Endothelial cell (in vitro differentiated cells): ENCODE data around the gene PRR16. TPM values are rescaled to one million over a fixed set of nuclear protein-coding genes. Genes with fewer than 3 reads are reported as not detected.
A peak's percentile ranks its signal among the peaks of the same experiment; 100 is the strongest.

Source experiments
- DNase-seq: peaks from one replicate; pipeline ENCODE4 v3.0.0; 2021; ENCODE audit warnings: low spot score
- H3K27ac Mint-ChIP-seq: one replicate; pipeline ENCODE4 v1.8.0; 2021; ENCODE audit warnings: mixed read lengths, inconsistent platforms; ENCODE audit not compliant: unreplicated experiment
- H3K27me3 Mint-ChIP-seq: one replicate; pipeline ENCODE4 v1.8.0; 2021; ENCODE audit warnings: mild to moderate bottlenecking, moderate library complexity, mixed read lengths, inconsistent platforms; ENCODE audit not compliant: unreplicated experiment
- H3K36me3 Mint-ChIP-seq: one replicate; pipeline ENCODE4 v1.8.0; 2021; ENCODE audit warnings: mild to moderate bottlenecking, low read depth, mixed read lengths, inconsistent platforms; ENCODE audit not compliant: unreplicated experiment
- H3K4me1 Mint-ChIP-seq: one replicate; pipeline ENCODE4 v1.8.0; 2021; ENCODE audit warnings: mild to moderate bottlenecking, mixed read lengths, inconsistent platforms; ENCODE audit not compliant: unreplicated experiment
- H3K4me3 Mint-ChIP-seq: one replicate; pipeline ENCODE4 v1.8.0; 2021; ENCODE audit warnings: mild to moderate bottlenecking, mixed read lengths, inconsistent platforms; ENCODE audit not compliant: unreplicated experiment
- H3K9me3 Mint-ChIP-seq: one replicate; pipeline ENCODE4 v1.8.0; 2021; ENCODE audit warnings: mixed read lengths, inconsistent platforms; ENCODE audit not compliant: unreplicated experiment
- total RNA-seq: library from RNA; stranded (reverse); fragmentation: NEBNext Ultra II Directional; extraction: Animal tissue kit (Norgen Biotek cat#: 25700); gene quantifications from one replicate; pipeline ENCODE4 v1.2.1, GENCODE V29; 2021; ENCODE audit not compliant: unreplicated experiment
- TF ChIP-seq, protein P1 (sequence below): fragments of 200-600 bp; sonication (generic); IDR thresholded peaks from one replicate; pipeline ENCODE4 v1.5.0; 2021; ENCODE audit warnings: antibody characterized with exemption; ENCODE audit not compliant: unreplicated experiment

PRR16 gene
- total RNA-seq, 1 donor from 2014 or later, result not detected

DNA sequence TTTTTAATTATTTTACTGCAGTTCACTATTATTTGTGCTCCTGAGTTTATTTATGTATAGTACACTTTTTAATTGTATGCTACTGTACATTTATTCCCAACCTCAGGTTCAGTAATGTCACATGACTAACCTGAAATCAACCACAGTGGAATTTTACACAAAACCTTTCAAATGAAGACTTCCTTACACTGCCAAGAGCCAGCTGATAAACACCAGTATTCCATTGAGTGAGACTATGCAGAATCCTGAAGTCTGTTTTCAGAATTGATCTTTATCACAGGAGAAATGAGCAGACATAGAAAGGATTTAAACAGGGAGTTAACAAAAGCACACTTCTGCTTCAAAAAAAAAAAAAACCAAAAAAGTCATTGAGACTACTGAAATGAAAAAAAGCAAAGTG lies 219.5 kb downstream of the PRR16 start:
- Mint-ChIP-seq H3K27me3 (no peaks in the 10 kb centered on the region), H3K36me3 (no peaks in the 10 kb centered on the region), H3K9me3 (no peaks in the 10 kb centered on the region), H3K4me3 (no peak overlapping the region), H3K4me1 (peaks cover 12% of the 10 kb centered on the region), H3K27ac (no peak overlapping the region)
- TF ChIP-seq, protein P1, sequence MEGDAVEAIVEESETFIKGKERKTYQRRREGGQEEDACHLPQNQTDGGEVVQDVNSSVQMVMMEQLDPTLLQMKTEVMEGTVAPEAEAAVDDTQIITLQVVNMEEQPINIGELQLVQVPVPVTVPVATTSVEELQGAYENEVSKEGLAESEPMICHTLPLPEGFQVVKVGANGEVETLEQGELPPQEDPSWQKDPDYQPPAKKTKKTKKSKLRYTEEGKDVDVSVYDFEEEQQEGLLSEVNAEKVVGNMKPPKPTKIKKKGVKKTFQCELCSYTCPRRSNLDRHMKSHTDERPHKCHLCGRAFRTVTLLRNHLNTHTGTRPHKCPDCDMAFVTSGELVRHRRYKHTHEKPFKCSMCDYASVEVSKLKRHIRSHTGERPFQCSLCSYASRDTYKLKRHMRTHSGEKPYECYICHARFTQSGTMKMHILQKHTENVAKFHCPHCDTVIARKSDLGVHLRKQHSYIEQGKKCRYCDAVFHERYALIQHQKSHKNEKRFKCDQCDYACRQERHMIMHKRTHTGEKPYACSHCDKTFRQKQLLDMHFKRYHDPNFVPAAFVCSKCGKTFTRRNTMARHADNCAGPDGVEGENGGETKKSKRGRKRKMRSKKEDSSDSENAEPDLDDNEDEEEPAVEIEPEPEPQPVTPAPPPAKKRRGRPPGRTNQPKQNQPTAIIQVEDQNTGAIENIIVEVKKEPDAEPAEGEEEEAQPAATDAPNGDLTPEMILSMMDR, result no peak
- no peak for DNase-seq

DNA sequence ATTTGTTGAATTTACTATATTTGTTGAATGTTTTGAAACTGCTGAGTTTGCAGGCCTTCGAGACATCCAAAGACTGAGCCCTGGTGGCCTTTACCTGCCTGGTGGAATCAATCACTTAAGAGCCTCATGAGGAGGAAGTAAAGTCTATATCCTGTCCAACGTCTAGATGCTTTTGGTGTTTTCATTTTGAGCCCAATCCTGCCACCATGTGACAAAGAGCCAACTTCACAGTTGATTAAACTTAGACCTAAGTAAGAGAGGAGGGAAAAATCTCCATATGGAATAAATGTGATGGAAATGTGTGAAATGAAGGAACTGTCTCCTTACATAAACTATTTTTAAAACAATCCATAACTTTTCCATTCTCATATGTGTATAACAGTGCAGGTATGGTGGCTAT lies 220.1 kb downstream of the PRR16 start:
- TF ChIP-seq, protein P1, result no peak
- no peaks in the 10 kb centered on the region for H3K9me3 Mint-ChIP-seq
- no peak overlapping the region for H3K27ac Mint-ChIP-seq
- H3K27me3 Mint-ChIP-seq, result no peaks in the 10 kb centered on the region
- H3K4me3 Mint-ChIP-seq, result no peak overlapping the region
- H3K4me1 Mint-ChIP-seq, result peaks cover 12% of the 10 kb centered on the region
- no peak for DNase-seq
- no peaks in the 10 kb centered on the region for H3K36me3 Mint-ChIP-seq

DNA sequence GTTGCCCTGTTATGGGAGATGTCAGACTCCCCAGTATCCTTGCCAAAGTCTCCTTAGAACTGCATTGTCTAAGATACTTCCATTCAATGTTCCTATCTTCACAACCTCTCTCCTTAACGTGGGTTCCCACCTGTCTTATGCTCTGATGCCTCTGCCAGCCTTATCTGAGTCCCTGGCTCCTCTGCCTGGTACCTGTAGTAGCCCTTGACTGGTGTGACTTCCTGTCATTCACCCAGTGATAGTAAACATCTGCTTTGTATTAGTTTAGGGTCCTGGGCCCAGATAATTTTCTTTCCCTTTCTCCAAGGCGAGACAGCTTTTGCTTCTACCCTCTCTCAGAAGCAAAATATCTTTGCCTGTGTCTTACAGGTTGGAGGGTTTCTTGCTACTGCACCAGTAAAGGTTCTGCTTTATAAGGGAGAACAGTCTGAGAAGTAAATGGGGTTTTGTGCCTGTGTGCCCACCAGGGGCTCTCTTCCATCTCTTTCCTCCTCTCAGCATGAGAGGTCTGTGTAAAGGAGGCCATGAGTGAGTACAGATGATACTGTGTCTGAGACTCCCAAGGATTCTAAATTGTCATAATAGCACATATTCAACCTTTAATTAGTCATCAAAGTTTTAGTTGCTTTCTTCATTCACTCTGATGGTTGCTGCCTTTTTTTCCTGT lies 220.8 kb downstream of the PRR16 start:
- H3K4me1 Mint-ChIP-seq, result peaks cover 12% of the 10 kb centered on the region
- H3K36me3 Mint-ChIP-seq, result no peaks in the 10 kb centered on the region
- no peaks in the 10 kb centered on the region for H3K27me3 Mint-ChIP-seq
- DNase-seq, result no peak
- no peaks in the 10 kb centered on the region for H3K9me3 Mint-ChIP-seq
- no peak overlapping the region for H3K4me3 Mint-ChIP-seq
- no peak overlapping the region for H3K27ac Mint-ChIP-seq
- TF ChIP-seq, protein P1, result peak; percentile 11

DNA sequence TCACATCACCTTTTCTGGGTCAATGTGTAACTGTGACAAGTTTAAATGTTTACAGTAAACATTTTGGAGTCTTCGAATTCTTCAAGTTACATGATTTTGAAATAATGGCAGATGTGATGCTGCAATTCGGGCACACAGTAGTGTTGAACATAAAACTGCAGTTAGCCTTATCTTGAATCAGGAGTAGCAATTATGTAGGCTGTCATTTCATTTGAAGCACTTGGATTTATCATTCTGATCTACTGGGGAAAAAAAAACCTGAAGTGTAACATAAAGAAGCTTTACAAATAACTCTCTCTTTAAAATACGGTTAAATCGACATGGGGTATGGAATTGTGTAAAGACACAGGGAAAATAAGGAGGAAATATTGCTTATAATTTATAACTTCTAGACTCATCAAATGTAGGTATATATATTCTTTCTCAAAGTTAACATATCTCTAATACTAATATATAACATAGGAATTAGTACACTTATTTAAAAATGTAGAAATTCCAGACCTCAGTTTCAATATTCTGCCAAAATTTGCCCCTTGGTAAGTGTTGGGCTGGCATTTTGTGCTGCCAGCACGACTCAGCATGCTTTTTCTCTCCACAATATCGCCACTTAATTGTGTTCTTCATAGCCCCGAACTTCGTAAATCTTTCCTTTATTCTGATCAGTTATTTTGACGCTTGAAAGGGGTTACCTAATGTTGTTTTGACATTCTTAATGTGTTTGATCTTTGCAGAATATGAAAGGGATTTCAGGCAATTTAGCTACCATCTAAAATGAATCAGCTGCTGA lies 226.7 kb downstream of the PRR16 start:
- Mint-ChIP-seq H3K27ac (no peak overlapping the region), H3K4me1 (no peaks in the 10 kb centered on the region), H3K36me3 (no peaks in the 10 kb centered on the region), H3K27me3 (no peaks in the 10 kb centered on the region), H3K4me3 (no peak overlapping the region), H3K9me3 (no peaks in the 10 kb centered on the region)
- DNase-seq, result no peak
- TF ChIP-seq, protein P1, result no peak

DNA sequence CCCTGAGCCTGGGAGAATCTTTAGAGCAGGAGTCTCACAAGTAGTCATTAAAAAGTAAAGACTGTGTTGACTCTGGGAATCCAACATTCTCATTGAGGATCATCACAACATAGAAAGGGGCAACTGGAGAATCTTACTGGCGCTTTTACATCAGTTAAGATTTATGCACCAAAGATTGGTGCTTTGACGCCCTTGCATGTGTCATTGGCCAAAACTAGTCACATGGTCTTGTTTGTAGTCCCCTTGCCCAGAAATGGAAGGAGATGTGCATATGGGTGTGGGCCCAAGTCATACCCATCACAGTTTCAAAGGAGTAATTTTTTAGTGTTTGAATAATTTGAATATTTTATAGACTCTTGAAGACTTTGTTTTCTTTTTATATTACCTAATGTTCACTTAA lies 228.2 kb downstream of the PRR16 start:
- H3K27ac Mint-ChIP-seq, result no peak overlapping the region
- TF ChIP-seq, protein P1, result no peak
- H3K27me3 Mint-ChIP-seq, result peaks cover 1% of the 10 kb centered on the region
- H3K36me3 Mint-ChIP-seq, result no peaks in the 10 kb centered on the region
- no peak for DNase-seq
- H3K4me1 Mint-ChIP-seq, result peaks cover 3% of the 10 kb centered on the region
- H3K9me3 Mint-ChIP-seq, result no peaks in the 10 kb centered on the region
- H3K4me3 Mint-ChIP-seq, result no peak overlapping the region
